ENCODE results near the gene SNORC. TPM values are rescaled to one million over a fixed set of nuclear protein-coding genes. Genes with fewer than 3 reads are reported as not detected.

Gene SNORC
- total RNA-seq, 1 donor from 2014 or later, result 2.5 TPM

GRCh38 chr2:232896720-232897597 is 26.9 kb downstream of the SNORC start:
- no peak for DNase-seq (ENCODE audit: low read depth)
- no peaks in the 10 kb centered on the region for H3K27me3 ChIP-seq (ENCODE audit: control insufficient read depth, insufficient read depth, low read length)
- TF ChIP-seq CTCF (IDR thresholded peaks at IDR 0.05; ENCODE audit: insufficient read depth, low read length, poor library complexity, severe bottlenecking), result no peak

GRCh38 chr2:232897598-232898408 is 27.7 kb downstream of the SNORC start:
- Histone ChIP-seq H3K36me3 (ENCODE audit: control insufficient read depth, insufficient read depth, low read length) (no peaks in the 10 kb centered on the region), H3K27me3 (ENCODE audit: control insufficient read depth, insufficient read depth, low read length) (no peaks in the 10 kb centered on the region), H3K4me3 (ENCODE audit: low read depth, low read length) (no peak overlapping the region)
- no peak for DNase-seq (ENCODE audit: low read depth)
- TF ChIP-seq CTCF (IDR thresholded peaks at IDR 0.05; ENCODE audit: insufficient read depth, low read length, poor library complexity, severe bottlenecking), result no peak

More at GRCh38 chr2:232896720-232897597, 26.9 kb downstream of the SNORC start:
- H3K4me3 ChIP-seq (ENCODE audit: low read depth, low read length), result no peak overlapping the region
- H3K36me3 ChIP-seq (ENCODE audit: control insufficient read depth, insufficient read depth, low read length), result no peaks in the 10 kb centered on the region

GRCh38 chr2:232898592-232899543 is 28.8 kb downstream of the SNORC start:
- no peaks in the 10 kb centered on the region for H3K36me3 ChIP-seq (ENCODE audit: control insufficient read depth, insufficient read depth, low read length)
- no peak overlapping the region for H3K4me3 ChIP-seq (ENCODE audit: low read depth, low read length)
- DNase-seq (ENCODE audit: low read depth), result no peak
- TF ChIP-seq CTCF (IDR thresholded peaks at IDR 0.05; ENCODE audit: insufficient read depth, low read length, poor library complexity, severe bottlenecking), result no peak
- H3K27me3 ChIP-seq (ENCODE audit: control insufficient read depth, insufficient read depth, low read length), result no peaks in the 10 kb centered on the region

- no peak for DNase-seq (ENCODE audit: low read depth)
- TF ChIP-seq CTCF (IDR thresholded peaks at IDR 0.05; ENCODE audit: insufficient read depth, low read length, poor library complexity, severe bottlenecking), result no peak
- Histone ChIP-seq H3K36me3 (ENCODE audit: control insufficient read depth, insufficient read depth, low read length) (no peaks in the 10 kb centered on the region), H3K4me3 (ENCODE audit: low read depth, low read length) (no peak overlapping the region), H3K27me3 (ENCODE audit: control insufficient read depth, insufficient read depth, low read length) (no peaks in the 10 kb centered on the region)
Measured at GRCh38 chr2:232900811-232901735, 31.0 kb downstream of the SNORC start.
